ENCODE measurements around the gene IL12RB2. TPM values are rescaled to one million over a fixed set of nuclear protein-coding genes. Genes with fewer than 3 reads are reported as not detected.

Gene IL12RB2
- total RNA-seq, 1 experiment from 2014 or later, result not detected

- Histone ChIP-seq H3K9me3 (ENCODE audit: low read length) (peaks cover under 1% of the 10 kb centered on the region; the same call in 1 of the 2 replicates), H3K4me1 (ENCODE audit: low read length) (no peaks in the 10 kb centered on the region), H3K27ac (ENCODE audit: low read length) (no peak overlapping the region), H3K4me3 (ENCODE audit: low read length) (no peak overlapping the region), H3K27me3 (ENCODE audit: low read length) (no peaks in the 10 kb centered on the region), H3K36me3 (ENCODE audit: insufficient read depth, low read length) (peaks cover 43% of the 10 kb centered on the region), H3K79me2 (ENCODE audit: low read length) (0 out of 2 replicates have a peak, but pooled peaks cover 3% of the 10 kb centered on the region), H3K9ac (ENCODE audit: low read length) (no peak overlapping the region), H4K20me1 (ENCODE audit: insufficient read depth, low read depth, low read length) (no peaks in the 10 kb centered on the region), H2AFZ (ENCODE audit: low read length) (no peak overlapping the region), H3K9me2 (replicated peaks; ENCODE audit: insufficient read depth, low read length) (no peaks in the 10 kb centered on the region), H3K4me2 (ENCODE audit: low read depth, low read length, poor library complexity, severe bottlenecking) (no peak overlapping the region)
- DNase-seq, result no peak
These were observed 73.5 kb downstream of the IL12RB2 start for GRCh38 chr1:67381154-67381553.

- Histone ChIP-seq H3K36me3 (ENCODE audit: insufficient read depth, low read length) (peaks cover 43% of the 10 kb centered on the region), H3K4me3 (ENCODE audit: low read length) (no peak overlapping the region), H3K9me2 (replicated peaks; ENCODE audit: insufficient read depth, low read length) (no peaks in the 10 kb centered on the region), H3K79me2 (ENCODE audit: low read length) (0 out of 2 replicates have a peak, but pooled peaks cover 3% of the 10 kb centered on the region), H3K27me3 (ENCODE audit: low read length) (no peaks in the 10 kb centered on the region), H3K9ac (ENCODE audit: low read length) (no peak overlapping the region), H3K9me3 (ENCODE audit: low read length) (peaks cover 5% of the 10 kb centered on the region; the same call in 1 of the 2 replicates), H4K20me1 (ENCODE audit: insufficient read depth, low read depth, low read length) (no peaks in the 10 kb centered on the region), H3K27ac (ENCODE audit: low read length) (no peak overlapping the region), H3K4me2 (ENCODE audit: low read depth, low read length, poor library complexity, severe bottlenecking) (no peak overlapping the region), H2AFZ (ENCODE audit: low read length) (no peak overlapping the region), H3K4me1 (ENCODE audit: low read length) (no peaks in the 10 kb centered on the region)
- no peak for DNase-seq
These were observed 74.6 kb downstream of the IL12RB2 start for GRCh38 chr1:67382292-67382691.

- no peaks in the 10 kb centered on the region for H3K9me2 ChIP-seq (replicated peaks; ENCODE audit: insufficient read depth, low read length)
- DNase-seq, result no peak
- no peak overlapping the region for H3K4me3 ChIP-seq (ENCODE audit: low read length)
- H4K20me1 ChIP-seq (ENCODE audit: insufficient read depth, low read depth, low read length), result no peaks in the 10 kb centered on the region
- no peak overlapping the region for H3K9ac ChIP-seq (ENCODE audit: low read length)
- no peak overlapping the region for H3K4me2 ChIP-seq (ENCODE audit: low read depth, low read length, poor library complexity, severe bottlenecking)
- H2AFZ ChIP-seq (ENCODE audit: low read length), result no peak overlapping the region
- 0 out of 2 replicates have a peak, but pooled peaks cover 2% of the 10 kb centered on the region for H3K79me2 ChIP-seq (ENCODE audit: low read length)
- no peaks in the 10 kb centered on the region for H3K27me3 ChIP-seq (ENCODE audit: low read length)
- peaks cover 53% of the 10 kb centered on the region for H3K36me3 ChIP-seq (ENCODE audit: insufficient read depth, low read length)
- no peak overlapping the region for H3K27ac ChIP-seq (ENCODE audit: low read length)
- H3K4me1 ChIP-seq (ENCODE audit: low read length), result no peaks in the 10 kb centered on the region
- H3K9me3 ChIP-seq (ENCODE audit: low read length), result peaks cover 5% of the 10 kb centered on the region; the same call in 1 of the 2 replicates
These were observed 76.4 kb downstream of the IL12RB2 start for GRCh38 chr1:67383999-67384638.

- Histone ChIP-seq H3K4me3 (ENCODE audit: low read length) (no peak overlapping the region), H3K9me3 (ENCODE audit: low read length) (peaks cover 5% of the 10 kb centered on the region; the same call in 1 of the 2 replicates), H3K4me2 (ENCODE audit: low read depth, low read length, poor library complexity, severe bottlenecking) (no peak overlapping the region), H2AFZ (ENCODE audit: low read length) (no peak overlapping the region), H3K79me2 (ENCODE audit: low read length) (0 out of 2 replicates have a peak, but pooled peaks cover 2% of the 10 kb centered on the region), H4K20me1 (ENCODE audit: insufficient read depth, low read depth, low read length) (no peaks in the 10 kb centered on the region), H3K4me1 (ENCODE audit: low read length) (no peaks in the 10 kb centered on the region), H3K36me3 (ENCODE audit: insufficient read depth, low read length) (peaks cover 73% of the 10 kb centered on the region), H3K9me2 (replicated peaks; ENCODE audit: insufficient read depth, low read length) (no peaks in the 10 kb centered on the region), H3K27me3 (ENCODE audit: low read length) (no peaks in the 10 kb centered on the region), H3K9ac (ENCODE audit: low read length) (no peak overlapping the region), H3K27ac (ENCODE audit: low read length) (no peak overlapping the region)
- DNase-seq, result no peak
These were observed 82.6 kb downstream of the IL12RB2 start for GRCh38 chr1:67390041-67390887.

- Histone ChIP-seq H3K79me2 (ENCODE audit: low read length) (0 out of 2 replicates have a peak, but pooled peaks cover 2% of the 10 kb centered on the region), H3K27ac (ENCODE audit: low read length) (no peak overlapping the region), H3K36me3 (ENCODE audit: insufficient read depth, low read length) (peaks cover 73% of the 10 kb centered on the region), H4K20me1 (ENCODE audit: insufficient read depth, low read depth, low read length) (no peaks in the 10 kb centered on the region), H2AFZ (ENCODE audit: low read length) (no peak overlapping the region), H3K9ac (ENCODE audit: low read length) (no peak overlapping the region), H3K9me3 (ENCODE audit: low read length) (no peaks in the 10 kb centered on the region), H3K4me3 (ENCODE audit: low read length) (no peak overlapping the region), H3K9me2 (replicated peaks; ENCODE audit: insufficient read depth, low read length) (no peaks in the 10 kb centered on the region), H3K4me2 (ENCODE audit: low read depth, low read length, poor library complexity, severe bottlenecking) (no peak overlapping the region), H3K27me3 (ENCODE audit: low read length) (no peaks in the 10 kb centered on the region), H3K4me1 (ENCODE audit: low read length) (no peaks in the 10 kb centered on the region)
- DNase-seq, result no peak
These were observed 85.6 kb downstream of the IL12RB2 start for GRCh38 chr1:67393240-67393639.

GRCh38 chr1:67393737-67394136 lies 86.1 kb downstream of the IL12RB2 start:
- DNase-seq, result no peak
- no peaks in the 10 kb centered on the region for H3K4me1 ChIP-seq (ENCODE audit: low read length)
- no peak overlapping the region for H3K4me2 ChIP-seq (ENCODE audit: low read depth, low read length, poor library complexity, severe bottlenecking)
- no peak overlapping the region for H3K27ac ChIP-seq (ENCODE audit: low read length)
- no peaks in the 10 kb centered on the region for H3K9me2 ChIP-seq (replicated peaks; ENCODE audit: insufficient read depth, low read length)
- H3K9ac ChIP-seq (ENCODE audit: low read length), result no peak overlapping the region
- H3K4me3 ChIP-seq (ENCODE audit: low read length), result no peak overlapping the region
- 0 out of 2 replicates have a peak, but pooled peaks cover 2% of the 10 kb centered on the region for H3K79me2 ChIP-seq (ENCODE audit: low read length)
- H3K9me3 ChIP-seq (ENCODE audit: low read length), result no peaks in the 10 kb centered on the region
- no peaks in the 10 kb centered on the region for H4K20me1 ChIP-seq (ENCODE audit: insufficient read depth, low read depth, low read length)
- no peaks in the 10 kb centered on the region for H3K27me3 ChIP-seq (ENCODE audit: low read length)
- peaks cover 69% of the 10 kb centered on the region for H3K36me3 ChIP-seq (ENCODE audit: insufficient read depth, low read length)
- H2AFZ ChIP-seq (ENCODE audit: low read length), result no peak overlapping the region

- no peak overlapping the region for H3K4me2 ChIP-seq (ENCODE audit: low read depth, low read length, poor library complexity, severe bottlenecking)
- no peak overlapping the region for H3K9ac ChIP-seq (ENCODE audit: low read length)
- no peak overlapping the region for H3K4me3 ChIP-seq (ENCODE audit: low read length)
- H3K27ac ChIP-seq (ENCODE audit: low read length), result no peak overlapping the region
- no peaks in the 10 kb centered on the region for H3K27me3 ChIP-seq (ENCODE audit: low read length)
- no peaks in the 10 kb centered on the region for H4K20me1 ChIP-seq (ENCODE audit: insufficient read depth, low read depth, low read length)
- no peaks in the 10 kb centered on the region for H3K9me3 ChIP-seq (ENCODE audit: low read length)
- H2AFZ ChIP-seq (ENCODE audit: low read length), result no peak overlapping the region
- no peaks in the 10 kb centered on the region for H3K4me1 ChIP-seq (ENCODE audit: low read length)
- H3K36me3 ChIP-seq (ENCODE audit: insufficient read depth, low read length), result peaks cover 64% of the 10 kb centered on the region
- no peaks in the 10 kb centered on the region for H3K79me2 ChIP-seq (ENCODE audit: low read length)
- DNase-seq, result no peak
- no peaks in the 10 kb centered on the region for H3K9me2 ChIP-seq (replicated peaks; ENCODE audit: insufficient read depth, low read length)
These were observed 86.9 kb downstream of the IL12RB2 start for GRCh38 chr1:67394548-67394947.
